Measurements from ENCODE around the gene SEC63.

The SEC63 gene

GRCh38 chr6:107846262-107846795, 111.7 kb downstream of the SEC63 start:
- H3K36me3 ChIP-seq (ENCODE audit: insufficient read depth, low read length): no peaks in the 10 kb centered on the region
- H3K4me3 ChIP-seq (ENCODE audit: low read length): no peak overlapping the region
- H3K27me3 ChIP-seq (ENCODE audit: control insufficient read depth, insufficient read depth, low read length): no peaks in the 10 kb centered on the region

DNA sequence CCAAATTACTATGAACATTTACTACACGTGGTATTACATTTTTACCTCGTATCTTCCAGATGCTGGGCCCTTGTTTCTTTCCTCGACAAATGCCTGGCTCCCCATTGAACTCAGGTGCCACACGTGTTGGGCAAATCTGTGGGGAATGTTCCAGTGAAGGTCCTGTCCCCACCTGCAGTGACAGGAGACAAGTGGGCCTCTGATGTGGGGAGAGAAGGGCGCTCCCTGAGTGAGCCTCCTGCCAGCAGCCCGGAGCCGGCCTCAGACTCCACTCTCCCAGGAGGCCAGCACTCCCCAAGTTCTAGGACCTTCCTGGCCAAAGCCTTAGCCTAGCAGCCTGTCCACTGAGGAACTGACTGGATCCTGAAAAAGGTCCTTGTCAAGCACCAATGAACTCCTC, 112.2 kb downstream of the SEC63 start:
- Histone ChIP-seq H3K4me1 (ENCODE audit: control insufficient read depth, insufficient read depth, low read length) (peaks cover 9% of the 10 kb centered on the region), H3K27me3 (ENCODE audit: control insufficient read depth, insufficient read depth, low read length) (no peaks in the 10 kb centered on the region), H3K9ac (ENCODE audit: low read depth, low read length) (no peak overlapping the region), H3K36me3 (ENCODE audit: insufficient read depth, low read length) (no peaks in the 10 kb centered on the region), H3K4me3 (ENCODE audit: low read length) (no peak overlapping the region), H3K4me2 (ENCODE audit: low read length) (no peak overlapping the region), H3K9me3 (replicated peaks; ENCODE audit: low read length) (no peaks in the 10 kb centered on the region)

More at GRCh38 chr6:107846262-107846795, 111.7 kb downstream of the SEC63 start:
- Histone ChIP-seq H3K4me1 (ENCODE audit: control insufficient read depth, insufficient read depth, low read length) (peaks cover 9% of the 10 kb centered on the region), H3K9ac (ENCODE audit: low read depth, low read length) (no peak overlapping the region), H3K4me2 (ENCODE audit: low read length) (no peak overlapping the region), H3K9me3 (replicated peaks; ENCODE audit: low read length) (no peaks in the 10 kb centered on the region)

DNA sequence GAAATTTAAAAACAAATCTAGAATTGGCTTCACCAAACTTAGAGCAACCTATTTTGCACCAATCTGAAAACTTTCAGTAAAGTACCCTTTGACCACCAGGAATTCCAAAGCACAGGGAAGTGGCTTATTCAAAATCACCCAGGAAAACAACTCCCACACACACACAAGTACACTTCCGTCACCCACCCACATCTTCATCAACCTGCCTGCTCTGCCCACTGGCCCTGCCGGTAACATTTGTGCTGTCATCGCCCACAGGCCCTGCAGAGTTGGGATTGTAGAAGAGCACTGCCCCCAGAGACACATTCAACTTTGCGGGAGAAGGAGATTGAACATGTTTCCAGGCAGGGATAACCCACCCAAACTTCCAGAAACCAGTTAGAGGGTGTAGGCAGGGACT, 114.6 kb downstream of the SEC63 start:
- no peaks in the 10 kb centered on the region for H3K36me3 ChIP-seq (ENCODE audit: insufficient read depth, low read length)
- no peaks in the 10 kb centered on the region for H3K9me3 ChIP-seq (replicated peaks; ENCODE audit: low read length)
- no peak overlapping the region for H3K9ac ChIP-seq (ENCODE audit: low read depth, low read length)

GRCh38 chr6:107841275-107841670, 116.7 kb downstream of the SEC63 start:
- no peaks in the 10 kb centered on the region for H3K27me3 ChIP-seq (ENCODE audit: control insufficient read depth, insufficient read depth, low read length)
- H3K4me3 ChIP-seq (ENCODE audit: low read length): no peak overlapping the region
- H3K4me1 ChIP-seq (ENCODE audit: control insufficient read depth, insufficient read depth, low read length): no peaks in the 10 kb centered on the region
- H3K9ac ChIP-seq (ENCODE audit: low read depth, low read length): no peak overlapping the region
- no peaks in the 10 kb centered on the region for H3K9me3 ChIP-seq (replicated peaks; ENCODE audit: low read length)
- H3K36me3 ChIP-seq (ENCODE audit: insufficient read depth, low read length): no peaks in the 10 kb centered on the region
- H3K4me2 ChIP-seq (ENCODE audit: low read length): no peak overlapping the region

More for the DNA sequence above, 114.6 kb downstream of the SEC63 start:
- Histone ChIP-seq H3K27me3 (ENCODE audit: control insufficient read depth, insufficient read depth, low read length) (no peaks in the 10 kb centered on the region), H3K4me2 (ENCODE audit: low read length) (no peak overlapping the region), H3K4me1 (ENCODE audit: control insufficient read depth, insufficient read depth, low read length) (peaks cover 5% of the 10 kb centered on the region), H3K4me3 (ENCODE audit: low read length) (no peak overlapping the region)

- Histone ChIP-seq H3K4me3 (ENCODE audit: low read length) (no peak overlapping the region), H3K4me1 (ENCODE audit: control insufficient read depth, insufficient read depth, low read length) (no peaks in the 10 kb centered on the region), H3K27me3 (ENCODE audit: control insufficient read depth, insufficient read depth, low read length) (no peaks in the 10 kb centered on the region), H3K36me3 (ENCODE audit: insufficient read depth, low read length) (no peaks in the 10 kb centered on the region), H3K4me2 (ENCODE audit: low read length) (no peak overlapping the region), H3K9me3 (replicated peaks; ENCODE audit: low read length) (no peaks in the 10 kb centered on the region), H3K9ac (ENCODE audit: low read depth, low read length) (no peak overlapping the region)
Observed at GRCh38 chr6:107840636-107841274, 117.3 kb downstream of the SEC63 start.

DNA sequence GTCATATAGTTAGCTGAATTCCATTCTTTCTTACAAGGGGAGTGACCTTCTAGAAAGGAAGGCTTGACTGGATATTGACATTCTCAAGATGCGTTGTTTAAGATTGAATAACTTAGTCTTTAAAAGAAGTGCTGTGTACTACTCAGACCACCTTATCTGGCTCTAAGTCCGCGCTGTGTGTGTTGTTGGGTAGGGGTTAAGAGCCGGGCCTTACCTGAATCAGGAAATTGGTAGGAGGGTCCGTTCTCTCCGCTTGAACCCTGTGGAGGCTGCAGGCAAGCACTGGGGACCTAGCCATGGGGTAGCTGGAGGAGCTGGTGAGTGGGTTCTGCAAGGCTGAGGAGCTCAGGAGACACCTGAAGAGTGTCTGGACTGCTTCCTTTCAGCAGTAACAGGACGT, 124.9 kb downstream of the SEC63 start:
- Histone ChIP-seq H3K27me3 (ENCODE audit: control insufficient read depth, insufficient read depth, low read length) (peaks cover 6% of the 10 kb centered on the region), H3K9ac (ENCODE audit: low read depth, low read length) (no peak overlapping the region), H3K9me3 (replicated peaks; ENCODE audit: low read length) (no peaks in the 10 kb centered on the region), H3K4me2 (ENCODE audit: low read length) (no peak overlapping the region), H3K36me3 (ENCODE audit: insufficient read depth, low read length) (no peaks in the 10 kb centered on the region), H3K4me1 (ENCODE audit: control insufficient read depth, insufficient read depth, low read length) (no peaks in the 10 kb centered on the region), H3K4me3 (ENCODE audit: low read length) (no peak overlapping the region)

- Histone ChIP-seq H3K27me3 (ENCODE audit: control insufficient read depth, insufficient read depth, low read length) (peaks cover 6% of the 10 kb centered on the region), H3K9me3 (replicated peaks; ENCODE audit: low read length) (no peaks in the 10 kb centered on the region), H3K4me2 (ENCODE audit: low read length) (no peak overlapping the region), H3K9ac (ENCODE audit: low read depth, low read length) (no peak overlapping the region), H3K4me3 (ENCODE audit: low read length) (no peak overlapping the region), H3K36me3 (ENCODE audit: insufficient read depth, low read length) (no peaks in the 10 kb centered on the region), H3K4me1 (ENCODE audit: control insufficient read depth, insufficient read depth, low read length) (no peaks in the 10 kb centered on the region)
Observed at GRCh38 chr6:107832151-107833056, 125.6 kb downstream of the SEC63 start.

DNA sequence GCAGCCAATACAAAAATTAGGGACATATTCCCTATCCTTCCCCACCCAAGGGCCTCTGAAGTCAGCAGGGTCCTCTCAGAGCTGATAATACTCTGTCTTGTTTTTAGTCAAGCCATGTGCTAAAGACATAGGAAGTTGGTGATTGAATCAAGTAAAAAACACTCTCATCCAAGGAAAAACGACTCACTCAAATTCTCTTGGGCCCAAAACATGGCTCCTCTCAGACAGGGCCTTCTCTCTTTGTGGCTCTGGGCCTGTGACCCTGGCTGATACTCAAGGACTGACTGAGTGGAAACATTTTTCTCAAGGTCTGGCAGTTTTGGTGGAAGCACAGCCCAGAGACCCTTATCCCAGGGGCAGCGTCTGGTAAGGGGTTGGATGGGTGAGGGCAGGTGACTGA, 127.9 kb downstream of the SEC63 start:
- H3K4me3 ChIP-seq (ENCODE audit: low read length): no peak overlapping the region
- no peaks in the 10 kb centered on the region for H3K9me3 ChIP-seq (replicated peaks; ENCODE audit: low read length)
- H3K9ac ChIP-seq (ENCODE audit: low read depth, low read length): no peak overlapping the region
- H3K4me1 ChIP-seq (ENCODE audit: control insufficient read depth, insufficient read depth, low read length): no peaks in the 10 kb centered on the region
- no peak overlapping the region for H3K4me2 ChIP-seq (ENCODE audit: low read length)
- H3K27me3 ChIP-seq (ENCODE audit: control insufficient read depth, insufficient read depth, low read length): peaks cover 6% of the 10 kb centered on the region
- H3K36me3 ChIP-seq (ENCODE audit: insufficient read depth, low read length): no peaks in the 10 kb centered on the region

DNA sequence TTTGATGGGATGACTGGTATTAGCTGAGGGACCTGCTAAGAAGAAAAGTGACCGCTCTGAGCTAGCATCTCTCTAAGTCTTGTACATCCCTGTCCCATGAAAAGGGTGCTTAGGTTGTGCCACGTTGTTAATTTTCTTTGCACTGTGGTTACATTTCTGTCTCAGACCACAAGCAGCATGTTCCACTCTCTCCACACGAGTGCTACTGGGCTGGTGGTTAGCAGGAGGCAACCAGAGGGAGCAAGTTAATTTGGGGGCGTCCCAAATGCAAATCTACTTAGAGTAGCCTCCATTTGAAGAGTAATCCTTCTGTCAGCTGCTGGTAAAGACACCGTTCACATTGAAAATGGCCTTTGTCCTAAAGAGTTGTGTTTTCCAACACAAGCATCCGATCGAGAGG, 130.5 kb downstream of the SEC63 start:
- no peaks in the 10 kb centered on the region for H3K36me3 ChIP-seq (ENCODE audit: insufficient read depth, low read length)
- no peak overlapping the region for H3K4me3 ChIP-seq (ENCODE audit: low read length)

DNA sequence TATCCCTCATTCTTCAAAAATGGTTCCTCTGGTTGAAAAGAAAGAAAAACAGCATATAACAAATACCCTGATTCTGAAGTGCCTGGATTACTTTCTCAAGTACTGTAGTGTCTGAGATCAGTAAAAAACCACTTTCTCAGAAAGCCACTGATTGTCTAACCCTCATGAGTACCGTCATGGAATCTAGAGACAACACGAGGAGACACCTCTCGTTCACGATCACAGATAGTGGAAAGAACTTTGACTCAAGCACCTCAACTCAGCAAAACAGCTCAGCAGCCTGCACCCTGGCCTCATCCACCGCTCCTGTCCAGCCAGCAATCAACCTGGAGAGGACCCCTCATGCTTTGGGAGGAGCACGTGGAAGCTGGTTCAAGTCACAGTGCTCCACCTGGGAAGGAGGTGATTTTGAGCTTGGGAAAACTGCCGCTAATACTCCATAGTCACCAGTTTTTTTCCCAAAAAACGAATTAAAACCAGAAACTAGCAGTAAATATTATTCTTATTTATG, 134.9 kb downstream of the SEC63 start:
- Histone ChIP-seq H3K4me1 (ENCODE audit: control insufficient read depth, insufficient read depth, low read length) (peaks cover 8% of the 10 kb centered on the region), H3K9me3 (replicated peaks; ENCODE audit: low read length) (no peaks in the 10 kb centered on the region), H3K27me3 (ENCODE audit: control insufficient read depth, insufficient read depth, low read length) (peaks cover 49% of the 10 kb centered on the region), H3K9ac (ENCODE audit: low read depth, low read length) (no peak overlapping the region), H3K36me3 (ENCODE audit: insufficient read depth, low read length) (no peaks in the 10 kb centered on the region), H3K4me3 (ENCODE audit: low read length) (no peak overlapping the region), H3K4me2 (ENCODE audit: low read length) (no peak overlapping the region)

More for the DNA sequence above, 130.5 kb downstream of the SEC63 start:
- no peaks in the 10 kb centered on the region for H3K9me3 ChIP-seq (replicated peaks; ENCODE audit: low read length)
- no peak overlapping the region for H3K9ac ChIP-seq (ENCODE audit: low read depth, low read length)
- no peaks in the 10 kb centered on the region for H3K4me1 ChIP-seq (ENCODE audit: control insufficient read depth, insufficient read depth, low read length)
- H3K27me3 ChIP-seq (ENCODE audit: control insufficient read depth, insufficient read depth, low read length): peaks cover 29% of the 10 kb centered on the region
- H3K4me2 ChIP-seq (ENCODE audit: low read length): no peak overlapping the region

DNA sequence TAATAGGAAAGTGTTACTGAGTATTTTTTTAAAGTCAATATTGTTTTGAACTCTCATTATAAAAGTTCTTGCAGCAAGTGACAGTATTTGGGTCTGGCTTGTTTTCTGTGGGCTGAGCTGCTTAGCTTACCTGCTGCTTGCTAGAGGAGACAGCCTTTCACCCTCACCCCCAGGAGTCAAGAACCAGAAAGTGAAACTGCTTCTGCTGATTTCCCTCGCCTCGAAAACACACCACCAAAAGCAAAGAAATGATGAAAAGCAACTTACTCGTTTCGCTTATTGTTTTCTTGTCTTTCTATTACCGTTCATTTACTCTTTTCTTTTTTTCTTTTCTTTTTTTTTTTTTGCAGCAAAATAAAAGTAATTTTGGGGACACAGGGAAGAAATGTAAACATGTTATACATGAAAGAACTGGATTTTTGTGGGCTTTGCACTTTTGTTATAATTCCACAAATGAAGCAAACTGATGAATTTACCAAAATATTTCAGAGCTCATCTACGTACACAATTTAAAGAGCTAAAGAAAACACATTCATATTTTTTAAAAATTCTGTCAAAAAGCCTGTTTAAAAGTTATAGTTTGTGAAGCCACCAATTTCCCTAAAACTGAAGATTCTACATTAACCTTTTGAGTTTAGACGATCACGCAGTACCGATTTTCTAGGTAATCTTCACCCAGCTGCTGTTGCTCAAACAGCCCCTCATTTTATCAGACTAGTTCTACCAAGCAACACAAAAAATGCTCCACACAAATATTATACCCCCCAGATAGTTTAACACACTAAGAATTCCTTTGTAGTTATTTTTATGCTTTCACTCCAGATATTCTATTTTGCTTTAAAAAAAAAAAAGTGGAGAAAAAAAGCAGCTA, 135.6 kb downstream of the SEC63 start:
- peaks cover 50% of the 10 kb centered on the region for H3K27me3 ChIP-seq (ENCODE audit: control insufficient read depth, insufficient read depth, low read length)
- H3K36me3 ChIP-seq (ENCODE audit: insufficient read depth, low read length): no peaks in the 10 kb centered on the region
- H3K9me3 ChIP-seq (replicated peaks; ENCODE audit: low read length): no peaks in the 10 kb centered on the region
- no peak overlapping the region for H3K4me3 ChIP-seq (ENCODE audit: low read length)
- peaks cover 8% of the 10 kb centered on the region for H3K4me1 ChIP-seq (ENCODE audit: control insufficient read depth, insufficient read depth, low read length)
- no peak overlapping the region for H3K4me2 ChIP-seq (ENCODE audit: low read length)
- no peak overlapping the region for H3K9ac ChIP-seq (ENCODE audit: low read depth, low read length)

All from skeletal muscle satellite cell (primary cell).